PC-3 (cell line): Measurements from ENCODE around the gene C5AR1. TPM values are rescaled to one million over a fixed set of nuclear protein-coding genes. Genes with fewer than 3 reads are reported as not detected.
"Not testable (repeated sequence)": the region's sequence is repeated elsewhere in the genome, so short reads cannot be mapped to it uniquely, and the experiment has no call there.

Experiments
- ATAC-seq: fragments of 200-7000 bp; cut with Tn5 transposase; 2 replicates; pipeline ENCODE4 v1.9.1; 2020; ENCODE audit warnings: mild to moderate bottlenecking, moderate library complexity
- Bru-seq: library from RNA; stranded (reverse); fragments of 400-500 nt; gene quantifications from one replicate; lab custom pipeline; 2021; lab: Mats Ljungman, UMichigan
- BruChase-seq, 2 experiments: library from RNA; stranded (reverse); fragments of 400-500 nt; gene quantifications; one replicate each; lab custom pipeline; 2021; lab: Mats Ljungman, UMichigan
- BruUV-seq: library from RNA; stranded (reverse); fragments of 400-500 nt; replicated peaks from 2 replicates; lab custom pipeline; 2021; lab: Mats Ljungman, UMichigan
- CTCF ChIA-PET: fragments of 300-600 bp; sonication (Branson Sonifier 250); formaldehyde crosslinking; loops from one replicate; lab custom pipeline; 2022; ENCODE audit warnings: antibody characterized with exemption; lab: Charles Lee
- POLR2A ChIA-PET: fragments of 300-600 bp; sonication (Branson Sonifier 250); formaldehyde crosslinking; loops from one replicate; lab custom pipeline; 2022; ENCODE audit warnings: antibody characterized with exemption; ENCODE audit not compliant: unreplicated experiment; lab: Charles Lee
- DNase-seq: peaks from one replicate; pipeline ENCODE4 v3.0.0-alpha.2; 2015
- H2AFZ ChIP-seq: fragments of 300-600 bp; sonication (generic); 2 replicates; pipeline ENCODE4 v1.6.0; 2016; ENCODE audit warnings: antibody characterized with exemption, low read length
- H3F3A ChIP-seq: fragments of 300-600 bp; sonication (generic); one replicate; pipeline ENCODE4 v1.6.0; 2017; ENCODE audit warnings: antibody characterized with exemption, low read length, control low read depth, mild to moderate bottlenecking; ENCODE audit not compliant: unreplicated experiment
- H3K27ac ChIP-seq: fragments of 300-600 bp; sonication (generic); 2 replicates; pipeline ENCODE4 v1.5.1; 2016; ENCODE audit warnings: mild to moderate bottlenecking, low read length
- H3K27me3 ChIP-seq: fragments of 300-600 bp; sonication (generic); 2 replicates; pipeline ENCODE4 v1.6.1; 2016; ENCODE audit warnings: low read length, mixed read lengths
- H3K36me3 ChIP-seq: fragments of 300-600 bp; sonication (generic); 2 replicates; pipeline ENCODE4 v1.6.1; 2016; ENCODE audit warnings: low read depth, mixed run types, low read length, mixed read lengths
- H3K4me1 ChIP-seq: fragments of 300-600 bp; sonication (generic); 2 replicates; pipeline ENCODE4 v1.5.1; 2016; ENCODE audit warnings: low read length; ENCODE audit not compliant: insufficient read depth
- H3K4me2 ChIP-seq: fragments of 300-600 bp; sonication (generic); 2 replicates; pipeline ENCODE4 v1.6.0; 2016; ENCODE audit warnings: low read length
- H3K4me3 ChIP-seq: fragments of 300-600 bp; sonication (generic); 2 replicates; pipeline ENCODE4 v1.5.1; 2016; ENCODE audit warnings: mild to moderate bottlenecking, low read length, mixed read lengths
- H3K79me2 ChIP-seq: fragments of 300-600 bp; sonication (generic); 2 replicates; pipeline ENCODE4 v1.6.1; 2017; ENCODE audit warnings: low read length, mixed read lengths
- H3K9ac ChIP-seq: fragments of 300-600 bp; sonication (generic); 2 replicates; pipeline ENCODE4 v1.6.0; 2016; ENCODE audit warnings: mild to moderate bottlenecking, low read length
- H3K9me2 ChIP-seq: fragments of 300-600 bp; sonication (generic); replicated peaks from 2 replicates; pipeline ENCODE4 v1.6.1; 2016; ENCODE audit warnings: mixed run types, low read length, mixed read lengths
- H3K9me3 ChIP-seq: fragments of 300-600 bp; sonication (generic); 2 replicates; pipeline ENCODE4 v1.6.1; 2016; ENCODE audit warnings: low read length, mixed read lengths
- H4K20me1 ChIP-seq: fragments of 300-600 bp; sonication (generic); 2 replicates; pipeline ENCODE4 v1.6.1; 2016; ENCODE audit warnings: low read length, mixed read lengths
- EZH2 ChIP-seq: fragments of 300-600 bp; sonication (generic); IDR thresholded peaks from one replicate; pipeline ENCODE4 v1.6.1; 2017; ENCODE audit warnings: antibody characterized with exemption, mild to moderate bottlenecking, low read length; ENCODE audit not compliant: unreplicated experiment
- EZH2phosphoT487 ChIP-seq: fragments of 300-600 bp; sonication (generic); IDR thresholded peaks from 2 replicates; pipeline ENCODE4 v1.6.1; 2018; ENCODE audit warnings: mild to moderate bottlenecking, antibody characterized with exemption, low read length, borderline replicate concordance
- intact Hi-C: fragments of 100-400 bp; cut with micrococcal nuclease; formaldehyde crosslinking; loops from 2 replicates; pipeline ENCODE4 v1.9.0; 2023
- long read RNA-seq: library from polyadenylated mRNA; unstranded; transcript quantifications from one replicate; pipeline ENCODE4 v2.0.0, GENCODE V29; 2021; ENCODE audit not compliant: unreplicated experiment
- total RNA-seq: library from RNA; depleted of rRNA; stranded (reverse); fragments of >200 nt; gene quantifications from 2 replicates; pipeline ENCODE4 v1.2.3, GENCODE V29; 2014; rRNA removed
- TF ChIP-seq, protein P1 (sequence below): fragments of 300-600 bp; sonication (generic); conservative IDR thresholded peaks from 2 replicates; pipeline ENCODE4 v1.5.1; 2017; ENCODE audit warnings: antibody characterized with exemption, low read depth, mild to moderate bottlenecking, low read length

C5AR1 gene
- total RNA-seq (not detected in 2 replicates), Bru-seq, nascent RNA (percentile 10 among the genes with signal in this experiment), BruChase-seq, experiment 1, labeled RNA remaining after a 6-hour chase (percentile 37 among the genes with signal in this experiment), BruChase-seq, experiment 2, labeled RNA remaining after a 2-hour chase (percentile 22 among the genes with signal in this experiment)
- long read RNA-seq: 0 reads

DNA sequence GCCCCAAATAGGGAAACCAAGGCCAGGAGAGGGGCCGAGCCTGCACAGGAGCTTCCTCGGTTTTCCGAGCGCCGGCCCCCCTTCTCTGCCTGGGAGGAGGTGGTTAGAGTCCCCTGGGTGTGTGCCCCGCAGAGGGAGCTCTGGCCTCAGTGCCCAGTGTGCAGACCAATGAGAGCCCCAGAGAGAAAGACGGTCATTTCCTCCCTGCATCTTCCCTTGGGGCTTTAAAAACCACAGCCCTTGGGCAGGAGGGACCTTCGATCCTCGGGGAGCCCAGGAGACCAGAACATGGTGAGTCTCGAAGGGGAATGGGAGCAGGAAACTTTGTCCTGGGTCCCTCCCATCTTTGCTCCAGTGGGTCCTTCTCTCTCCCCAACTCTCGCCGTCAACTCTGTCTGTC lies at the start of gene C5AR1:
TSS of gene C5AR1 (plus strand) at position 254 of the 400 bp plus-strand sequence. CDS start at position 289, 35 bp downstream.
- ChIA-PET POLR2A (no interaction called here), CTCF (no interaction called here)
- Histone ChIP-seq H3K4me2 (no peak within 1 kb of the TSS), H3F3A (no peaks in the 10 kb centered on the region), H2AFZ (no peak within 1 kb of the TSS), H4K20me1 (no peaks in the 10 kb centered on the region), H3K27ac (no peak within 1 kb of the TSS), H3K9me2 (no peaks in the 10 kb centered on the region), H3K79me2 (no peaks in the 10 kb centered on the region), H3K9ac (no peak within 1 kb of the TSS), H3K27me3 (no peaks in the 10 kb centered on the region), H3K9me3 (no peaks in the 10 kb centered on the region), H3K4me1 (no peaks in the 10 kb centered on the region), H3K4me3 (no peak within 1 kb of the TSS), H3K36me3 (no peaks in the 10 kb centered on the region)
- DNase-seq (no peak), ATAC-seq (no peak)
- no peak for TF ChIP-seq EZH2
- TF ChIP-seq EZH2phosphoT487: no peak
- TF ChIP-seq, protein P1, sequence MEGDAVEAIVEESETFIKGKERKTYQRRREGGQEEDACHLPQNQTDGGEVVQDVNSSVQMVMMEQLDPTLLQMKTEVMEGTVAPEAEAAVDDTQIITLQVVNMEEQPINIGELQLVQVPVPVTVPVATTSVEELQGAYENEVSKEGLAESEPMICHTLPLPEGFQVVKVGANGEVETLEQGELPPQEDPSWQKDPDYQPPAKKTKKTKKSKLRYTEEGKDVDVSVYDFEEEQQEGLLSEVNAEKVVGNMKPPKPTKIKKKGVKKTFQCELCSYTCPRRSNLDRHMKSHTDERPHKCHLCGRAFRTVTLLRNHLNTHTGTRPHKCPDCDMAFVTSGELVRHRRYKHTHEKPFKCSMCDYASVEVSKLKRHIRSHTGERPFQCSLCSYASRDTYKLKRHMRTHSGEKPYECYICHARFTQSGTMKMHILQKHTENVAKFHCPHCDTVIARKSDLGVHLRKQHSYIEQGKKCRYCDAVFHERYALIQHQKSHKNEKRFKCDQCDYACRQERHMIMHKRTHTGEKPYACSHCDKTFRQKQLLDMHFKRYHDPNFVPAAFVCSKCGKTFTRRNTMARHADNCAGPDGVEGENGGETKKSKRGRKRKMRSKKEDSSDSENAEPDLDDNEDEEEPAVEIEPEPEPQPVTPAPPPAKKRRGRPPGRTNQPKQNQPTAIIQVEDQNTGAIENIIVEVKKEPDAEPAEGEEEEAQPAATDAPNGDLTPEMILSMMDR: no peak
- intact Hi-C loops: loop anchor here (5.0 kb wide), 1 partner anchor 38 kb away; the partner anchor contains the start of gene DHX34
- BruUV-seq: no TSS peak

DNA sequence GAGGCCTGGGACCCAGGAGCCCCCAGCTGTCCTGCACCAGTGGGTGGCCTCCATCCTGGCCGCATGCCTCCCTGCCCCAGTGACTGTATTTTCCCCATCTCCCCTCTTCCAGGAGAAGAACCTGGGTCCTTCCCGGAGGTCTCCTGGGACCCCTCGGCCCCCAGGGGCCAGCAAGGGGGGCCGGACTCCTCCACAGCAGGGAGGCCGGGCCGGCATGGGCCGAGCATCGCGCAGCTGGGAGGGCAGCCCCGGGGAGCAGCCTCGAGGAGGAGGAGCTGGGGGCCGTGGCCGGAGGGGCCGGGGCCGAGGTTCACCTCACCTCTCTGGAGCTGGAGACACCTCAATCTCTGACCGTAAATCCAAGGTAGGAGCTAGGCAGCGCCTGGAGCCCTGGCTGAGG lies 49.2 kb upstream of the C5AR1 start:
- no peaks in the 10 kb centered on the region for H3K9me3 ChIP-seq
- no peak overlapping the region for H3K9ac ChIP-seq
- H3K36me3 ChIP-seq: peaks cover 3% of the 10 kb centered on the region; the same call in 1 of the 2 replicates
- H3K27me3 ChIP-seq: no peaks in the 10 kb centered on the region
- no peak overlapping the region for H3K27ac ChIP-seq
- H3K4me1 ChIP-seq: peaks cover 10% of the 10 kb centered on the region
- H3K9me2 ChIP-seq: no peaks in the 10 kb centered on the region
- ChIA-PET POLR2A (no interaction called here), CTCF (no interaction called here)
- no peak overlapping the region for H2AFZ ChIP-seq
- no TSS peak for BruUV-seq
- no peak for DNase-seq
- intact Hi-C loops: no loop called here
- TF ChIP-seq, protein P1: no peak
- TF ChIP-seq EZH2phosphoT487: no peak
- no peak for TF ChIP-seq EZH2
- no peaks in the 10 kb centered on the region for H3F3A ChIP-seq
- peaks cover 10% of the 10 kb centered on the region for H3K79me2 ChIP-seq
- no peaks in the 10 kb centered on the region for H4K20me1 ChIP-seq
- H3K4me3 ChIP-seq: no peak overlapping the region
- no peak overlapping the region for H3K4me2 ChIP-seq
- no peak for ATAC-seq

DNA sequence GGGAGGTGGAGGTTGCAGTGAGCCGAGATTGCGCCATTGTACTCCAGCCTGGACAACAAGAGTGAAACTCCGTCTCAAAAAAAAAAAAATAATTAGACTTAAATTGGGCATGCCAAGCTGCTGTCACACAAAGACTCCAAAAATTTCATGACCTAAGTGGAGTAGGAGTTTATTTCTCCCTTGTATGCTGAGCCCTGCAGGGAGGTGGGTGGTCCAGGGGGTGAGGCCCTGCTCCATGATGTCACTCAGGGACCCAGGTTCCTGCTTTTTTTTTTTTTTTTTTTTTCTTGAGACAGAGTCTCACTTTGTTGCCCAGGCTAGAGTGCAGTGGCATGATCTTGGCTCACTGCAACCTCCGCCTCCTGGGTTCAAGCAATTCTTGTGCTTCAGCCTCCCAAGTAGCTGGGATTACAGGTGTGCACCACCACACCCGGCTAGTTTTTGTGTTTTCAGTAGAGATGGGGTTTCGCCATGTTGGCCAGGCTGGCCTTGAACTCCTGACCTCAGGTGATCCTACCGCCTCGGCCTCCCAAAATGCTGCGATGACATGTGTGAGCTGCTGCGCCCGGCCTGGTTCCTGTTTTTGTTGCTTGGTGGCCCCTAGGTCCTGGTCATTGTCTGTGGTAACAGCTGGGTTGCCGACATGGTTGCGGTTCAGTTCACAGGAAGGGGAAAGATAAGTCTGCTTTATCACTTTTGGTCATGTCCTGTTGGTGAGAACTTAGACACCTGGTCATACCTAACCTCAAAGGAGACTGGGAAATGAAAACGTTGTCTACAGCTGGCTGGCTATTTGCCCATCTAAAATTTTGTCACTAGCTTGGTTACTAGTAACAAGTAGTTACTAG lies 47.5 kb upstream of the C5AR1 start:
- H2AFZ ChIP-seq, H3K27me3 ChIP-seq, intact Hi-C loops, H3K27ac ChIP-seq, H3K36me3 ChIP-seq, H3K4me1 ChIP-seq, DNase-seq, H3K4me2 ChIP-seq, POLR2A ChIA-PET, H3F3A ChIP-seq, H3K79me2 ChIP-seq, H3K9me2 ChIP-seq, ATAC-seq, H3K9me3 ChIP-seq, H3K9ac ChIP-seq, CTCF ChIA-PET, H4K20me1 ChIP-seq, BruUV-seq, H3K4me3 ChIP-seq: not testable (repeated sequence)
